SK-N-SH (cell line): ENCODE results near the gene TPBG. TPM values are rescaled to one million over a fixed set of nuclear protein-coding genes. Genes with fewer than 3 reads are reported as not detected.

Source experiments
- CTCF ChIA-PET: fragments of 300-600, 350-600 bp; formaldehyde crosslinking; extraction: SDS; loops from one replicate; lab custom pipeline; 2021; lab: Yijun Ruan, JAX
- POLR2A ChIA-PET: fragments of 350-600 bp; sonication (Branson Sonifier 250); formaldehyde crosslinking; extraction: SDS; loops from one replicate; lab custom pipeline; 2020; ENCODE audit warnings: antibody characterized with exemption, inconsistent platforms; lab: Yijun Ruan, JAX
- DNase-seq: peaks from one replicate; pipeline ENCODE4 v3.0.0; 2012
- H2AFZ ChIP-seq: fragments of 200-600 bp; sonication (generic); 2 replicates; pipeline ENCODE4 v1.8.1; 2016; ENCODE audit warnings: antibody characterized with exemption, mild to moderate bottlenecking, low read depth
- H3F3A ChIP-seq: fragments of 200-600 bp; sonication (generic); replicated peaks from 2 replicates; pipeline ENCODE3; 2016; ENCODE audit warnings: antibody characterized with exemption, mild to moderate bottlenecking; ENCODE audit not compliant: insufficient read depth
- H3K27ac ChIP-seq, 2 experiments: fragments of 200-500 bp in 1 of 2; fragments of 200-600 bp in 1 of 2; sonication (Bioruptor generic) in 1 of 2; sonication (generic), shearing (Covaris generic) in 1 of 2; 2 replicates each; pipeline versions ENCODE4 v1.5.1 to v1.6.1; 2014 to 2016; ENCODE audit warnings: low read depth in 2 of 2, inconsistent platforms in 1 of 2, low read length in 1 of 2, mild to moderate bottlenecking in 1 of 2, mixed read lengths in 1 of 2
- H3K27me3 ChIP-seq: fragments of 200-600 bp; sonication (generic), shearing (Covaris generic); 2 replicates; pipeline ENCODE4 v1.6.1; 2016; ENCODE audit warnings: mixed run types; ENCODE audit not compliant: insufficient read depth
- H3K36me3 ChIP-seq, 2 experiments: fragments of 200-500 bp in 1 of 2; fragments of 200-600 bp in 1 of 2; sonication (Bioruptor generic) in 1 of 2; sonication (generic) in 1 of 2; replicated peaks in 1 of 2; 2 replicates each; pipeline versions ENCODE3 to v1.5.1; 2014 to 2016; ENCODE audit warnings: low read length in 1 of 2, mild to moderate bottlenecking in 1 of 2; ENCODE audit not compliant: insufficient read depth in 2 of 2, control insufficient read depth in 1 of 2
- H3K4me1 ChIP-seq, 2 experiments: fragments of 200-500 bp in 1 of 2; fragments of 200-600 bp in 1 of 2; sonication (Bioruptor generic) in 1 of 2; sonication (generic), shearing (Covaris generic) in 1 of 2; 2 replicates each; pipeline versions ENCODE4 v1.5.1 to v1.6.1; 2014 to 2016; ENCODE audit warnings: low read depth in 1 of 2, low read length in 1 of 2, mixed run types in 1 of 2; ENCODE audit not compliant: insufficient read depth in 2 of 2, control insufficient read depth in 1 of 2
- H3K4me2 ChIP-seq: fragments of 200-600 bp; sonication (generic), shearing (Covaris generic); 2 replicates; pipeline ENCODE4 v1.6.1; 2017; ENCODE audit warnings: mixed run types
- H3K4me3 ChIP-seq, 2 experiments: fragments of 200-500 bp in 1 of 2; fragments of 200-600 bp in 1 of 2; sonication (Bioruptor generic) in 1 of 2; sonication (generic), shearing (Covaris generic) in 1 of 2; 2 replicates each; pipeline versions ENCODE4 v1.5.1 to v1.8.1; 2014 to 2016; ENCODE audit warnings: low read depth in 2 of 2, inconsistent platforms in 1 of 2, low read length in 1 of 2, mild to moderate bottlenecking in 1 of 2, mixed read lengths in 1 of 2, moderate library complexity in 1 of 2
- H3K79me2 ChIP-seq: fragments of 200-600 bp; sonication (generic); 2 replicates; pipeline ENCODE4 v1.8.1; 2017; ENCODE audit warnings: mild to moderate bottlenecking; ENCODE audit not compliant: insufficient read depth
- H3K9ac ChIP-seq: fragments of 200-600 bp; sonication (generic); 2 replicates; pipeline ENCODE4 v1.6.1; 2017; ENCODE audit warnings: mixed run types
- H3K9me2 ChIP-seq: fragments of 200-600 bp; sonication (generic); 2 replicates; pipeline ENCODE4 v1.6.1; 2017; ENCODE audit warnings: mixed run types
- H3K9me3 ChIP-seq: fragments of 200-600 bp; sonication (generic); 2 replicates; pipeline ENCODE4 v1.6.1; 2017; ENCODE audit warnings: mixed run types, mild to moderate bottlenecking, moderate library complexity
- H4K20me1 ChIP-seq: fragments of 200-600 bp; sonication (generic); 2 replicates; pipeline ENCODE4 v1.6.1; 2017; ENCODE audit warnings: mild to moderate bottlenecking, mixed run types; ENCODE audit not compliant: insufficient read depth
- ELF1 ChIP-seq: IDR thresholded peaks from 2 replicates; pipeline ENCODE4 v1.4.0; 2012
- FOSL2 ChIP-seq: IDR thresholded peaks from 2 replicates; pipeline ENCODE4 v1.4.0; 2012; ENCODE audit warnings: low read depth, mild to moderate bottlenecking, moderate library complexity, borderline replicate concordance
- FOXM1 ChIP-seq: IDR thresholded peaks from 2 replicates; pipeline ENCODE4 v1.4.0; 2012; ENCODE audit warnings: low read depth, mild to moderate bottlenecking
- IRF3 ChIP-seq: fragments of 150-350 bp; IDR thresholded peaks from 2 replicates; pipeline ENCODE4 v1.6.1; 2016; ENCODE audit warnings: mild to moderate bottlenecking, low read depth, low read length
- JUND ChIP-seq: IDR thresholded peaks from 2 replicates; pipeline ENCODE4 v1.4.0; 2012
- MEF2A ChIP-seq: IDR thresholded peaks from 2 replicates; pipeline ENCODE4 v1.4.0; 2012; ENCODE audit warnings: low read depth, borderline replicate concordance
- MXI1 ChIP-seq: IDR thresholded peaks from 2 replicates; pipeline ENCODE4 v1.6.1; 2012; ENCODE audit warnings: mild to moderate bottlenecking, low read depth, low read length, improper control_type of control experiment
- NFIC ChIP-seq: IDR thresholded peaks from 2 replicates; pipeline ENCODE4 v1.4.0; 2012; ENCODE audit warnings: borderline replicate concordance
- RAD21 ChIP-seq: IDR thresholded peaks from 2 replicates; pipeline ENCODE4 v1.6.1; 2012; ENCODE audit warnings: mild to moderate bottlenecking, low read length
- RCOR1 ChIP-seq: fragments of 150-350 bp; IDR thresholded peaks from 2 replicates; pipeline ENCODE4 v1.6.1; 2017; ENCODE audit warnings: antibody characterized with exemption, low read length
- RXRA ChIP-seq: IDR thresholded peaks from 2 replicates; pipeline ENCODE4 v1.4.0; 2012; ENCODE audit warnings: low read depth, mild to moderate bottlenecking, borderline replicate concordance
- SIN3A ChIP-seq: IDR thresholded peaks from 2 replicates; pipeline ENCODE4 v1.6.1; 2012; ENCODE audit warnings: low read depth, mild to moderate bottlenecking, low read length, moderate library complexity, borderline replicate concordance
- SMC3 ChIP-seq: IDR thresholded peaks from 2 replicates; pipeline ENCODE4 v1.6.1; 2012; ENCODE audit warnings: low read depth, low read length, improper control_type of control experiment
- TCF12 ChIP-seq: IDR thresholded peaks from 2 replicates; pipeline ENCODE4 v1.4.0; 2012
- TEAD4 ChIP-seq: IDR thresholded peaks from 2 replicates; pipeline ENCODE4 v1.4.0; 2012; ENCODE audit warnings: mild to moderate bottlenecking, borderline replicate concordance; ENCODE audit not compliant: insufficient read depth
- YY1 ChIP-seq: IDR thresholded peaks from 2 replicates; pipeline ENCODE4 v1.4.0; 2012; ENCODE audit warnings: low read depth, mild to moderate bottlenecking
- WGBS: methylation state at CpG from one replicate; pipeline ENCODE4 v1.1.6; 2017; ENCODE audit warnings: low lambda C conversion rate; 5-methylcytosine and 5-hydroxymethylcytosine counted together
- polyA plus RNA-seq, 3 experiments: library from polyadenylated mRNA; depleted of rRNA; stranded (reverse); fragments of >200 nt; gene quantifications; 2 replicates each; pipeline ENCODE4 v1.2.3, GENCODE V29; 2012

The TPBG gene
- polyA plus RNA-seq, 1 of the 3 experiments (the other 2 are of a cell fraction) = 128 TPM

GRCh38 chr6:82370788-82371187 is 7.2 kb downstream of the TPBG start (continued):
- no peak for TF ChIP-seq IRF3
- no peak for TF ChIP-seq NFIC
- TF ChIP-seq TEAD4 = no peak

- no peak for DNase-seq
- H3F3A ChIP-seq = peaks cover 33% of the 10 kb centered on the region
- no peak overlapping the region for H3K9ac ChIP-seq
- POLR2A ChIA-PET = no interaction called here
- H3K36me3 ChIP-seq = peaks cover 19 to 28% of the 10 kb centered on the region in 2 experiments
- WGBS = 78% methylated on average over 2 of the region's 2 CpGs
- H2AFZ ChIP-seq = no peak overlapping the region
- peaks cover 39% of the 10 kb centered on the region for H3K79me2 ChIP-seq
- H3K4me1 ChIP-seq = peaks cover 0 to 28% of the 10 kb centered on the region in 2 experiments; a peak in 3 of 4 replicates
- TF ChIP-seq JUND = 0 out of 2 replicates have a peak, but pooled peaks have one; percentile 15
- no peak for TF ChIP-seq SIN3A
- peak; percentile 87 for TF ChIP-seq TCF12
- TF ChIP-seq YY1 = no peak
- TF ChIP-seq MEF2A = no peak
- peak; percentile 25; the same call in 1 of the 2 replicates for TF ChIP-seq FOSL2
- no peak for TF ChIP-seq ELF1
- no peak for TF ChIP-seq TEAD4
- no peak for TF ChIP-seq RXRA
- H3K27ac ChIP-seq = peak overlapping the region in 1 of 2 experiments; percentile 76; a peak in 2 of 4 replicates
- H3K4me3 ChIP-seq = no peak overlapping the region
- peaks cover 5% of the 10 kb centered on the region for H4K20me1 ChIP-seq
- no peaks in the 10 kb centered on the region for H3K9me2 ChIP-seq
- H3K9me3 ChIP-seq = no peaks in the 10 kb centered on the region
- CTCF ChIA-PET = interaction anchor here (1.0 kb wide), 1 partner anchor 9 kb away, joined by 3 read pairs; no protein-coding TSS in a partner anchor
- no peaks in the 10 kb centered on the region for H3K27me3 ChIP-seq
- no peak overlapping the region for H3K4me2 ChIP-seq
These were observed 8.4 kb downstream of the TPBG start for GRCh38 chr6:82371799-82372546.

- no peak overlapping the region for H3K4me3 ChIP-seq
- H3K4me1 ChIP-seq = peaks cover 0 to 25% of the 10 kb centered on the region in 2 experiments; a peak in 3 of 4 replicates
- no peak overlapping the region for H3K4me2 ChIP-seq
- DNase-seq = no peak
- peaks cover 12 to 21% of the 10 kb centered on the region in 2 experiments for H3K36me3 ChIP-seq
- ChIA-PET POLR2A (no interaction called here), CTCF (interaction anchor here (1.0 kb wide), 1 partner anchor 10 kb away, joined by 3 read pairs; no protein-coding TSS in a partner anchor)
- no peaks in the 10 kb centered on the region for H3K9me3 ChIP-seq
- H3K79me2 ChIP-seq = peaks cover 32% of the 10 kb centered on the region
- peaks cover 33% of the 10 kb centered on the region for H3F3A ChIP-seq
- H4K20me1 ChIP-seq = peaks cover 4% of the 10 kb centered on the region; the same call in 1 of the 2 replicates
- no peak overlapping the region for H2AFZ ChIP-seq
- no peaks in the 10 kb centered on the region for H3K9me2 ChIP-seq
- WGBS = 93% methylated on average over 3 of the region's 3 CpGs
- H3K27me3 ChIP-seq = no peaks in the 10 kb centered on the region
- peak overlapping the region in 1 of 2 experiments; percentile 76; a peak in 2 of 4 replicates for H3K27ac ChIP-seq
- TF ChIP-seq RAD21 (no peak), RCOR1 (no peak), FOXM1 (no peak), SMC3 (no peak), MXI1 (no peak), RXRA (no peak), MEF2A (no peak)
- no peak overlapping the region for H3K9ac ChIP-seq
These were observed 9.0 kb downstream of the TPBG start for GRCh38 chr6:82372656-82373055.
